ENCODE results near the gene ATP4B. TPM values are rescaled to one million over a fixed set of nuclear protein-coding genes. Genes with fewer than 3 reads are reported as not detected.

Gene ATP4B
- total RNA-seq, 1 experiment from 2014 or later = not detected

GRCh38 chr13:113634279-113635047 is 23.5 kb downstream of the ATP4B start:
- Mint-ChIP-seq H3K4me3 (no peak overlapping the region), H3K27ac (peak overlapping the region in 2 of 3 experiments; percentile 45 to 46; a peak in 2 of 7 replicates), H3K4me1 (no peaks in the 10 kb centered on the region), H3K27me3 (ENCODE audit: low read depth) (no peaks in the 10 kb centered on the region), H3K36me3 (ENCODE audit: insufficient read depth in 1 of 3, low read depth in 3 of 3) (peaks cover 52 to 89% (median 84%) of the 10 kb centered on the region in 3 experiments; a peak in 6 of 7 replicates), H3K9me3 (no peaks in the 10 kb centered on the region; a peak in 1 of 5 replicates)
- no peaks in the 10 kb centered on the region for H3K9me3 ChIP-seq (ENCODE audit: control insufficient read depth, low read depth, low read length)
- no peak overlapping the region for H3K27ac ChIP-seq (ENCODE audit: insufficient read length, low read depth, low read length)
- H2BK20ac ChIP-seq (ENCODE audit: low read depth, low read length, poor library complexity, severe bottlenecking) = no peak overlapping the region
- H3K27me3 ChIP-seq (ENCODE audit: insufficient read depth, low read length) = no peaks in the 10 kb centered on the region
- no peak overlapping the region for H3K4ac ChIP-seq (ENCODE audit: low read depth, low read length)
- H2BK12ac ChIP-seq (ENCODE audit: insufficient read length, low read depth, low read length) = no peak overlapping the region
- H3K23me2 ChIP-seq (ENCODE audit: insufficient read length, low read depth, low read length, poor library complexity, severe bottlenecking) = no peaks in the 10 kb centered on the region
- H4K91ac ChIP-seq (ENCODE audit: insufficient read length, low read depth, low read length) = no peak overlapping the region
- no peak overlapping the region for H2AK5ac ChIP-seq (ENCODE audit: insufficient read length, low read length)
- no peaks in the 10 kb centered on the region for H4K20me1 ChIP-seq (ENCODE audit: control insufficient read depth, insufficient read depth, insufficient read length)
- H2BK120ac ChIP-seq (ENCODE audit: low read depth, low read length, poor library complexity, severe bottlenecking) = no peak overlapping the region
- H3K18ac ChIP-seq (ENCODE audit: insufficient read length, low read depth, low read length) = no peak overlapping the region
- no peak for DNase-seq
- H3K4me1 ChIP-seq (ENCODE audit: insufficient read depth, low read length) = no peaks in the 10 kb centered on the region
- no peak overlapping the region for H3K14ac ChIP-seq (ENCODE audit: insufficient read depth, low read length)
- no peak for TF ChIP-seq CTCF (conservative IDR thresholded peaks at IDR 0.05)
- no peak overlapping the region for H3K9ac ChIP-seq (ENCODE audit: extremely low read depth, insufficient read length, low read length)
- H3K79me2 ChIP-seq (ENCODE audit: insufficient read depth, low read length) = no peaks in the 10 kb centered on the region
- H3K79me1 ChIP-seq (ENCODE audit: insufficient read depth, low read depth, low read length, poor library complexity, severe bottlenecking) = no peaks in the 10 kb centered on the region
- no peak overlapping the region for H2BK15ac ChIP-seq (ENCODE audit: low read depth, low read length)
- no peak overlapping the region for H3K4me2 ChIP-seq (ENCODE audit: insufficient read depth, insufficient read length, low read length)
- H2AFZ ChIP-seq (ENCODE audit: low read length) = no peak overlapping the region
- no CpG with 5 or more reads among the region's 16 CpGs for WGBS (ENCODE audit: extremely low coverage, insufficient read length, low lambda C conversion rate)
- H2BK5ac ChIP-seq (ENCODE audit: insufficient read length, low read length) = no peak overlapping the region
- no peak overlapping the region for H3K23ac ChIP-seq (ENCODE audit: insufficient read length, low read depth, low read length)
- H4K5ac ChIP-seq (ENCODE audit: insufficient read length, low read depth, low read length) = no peak overlapping the region
- no peak overlapping the region for H4K8ac ChIP-seq (replicated peaks; ENCODE audit: insufficient read length, low read depth, low read length)
- no peak overlapping the region for H3K56ac ChIP-seq (ENCODE audit: insufficient read length, low read depth, low read length)
- H3T11ph ChIP-seq (ENCODE audit: low read length) = no peak overlapping the region

Measured in H9 (cell line).